HCT116 (cell line): ENCODE results near the gene BLOC1S5. TPM values are rescaled to one million over a fixed set of nuclear protein-coding genes. Genes with fewer than 3 reads are reported as not detected.

Experiments
- ATAC-seq: fragments of 200-7000 bp; cut with Tn5 transposase; 2 replicates; pipeline ENCODE4 v1.9.1; 2020; ENCODE audit warnings: mild to moderate bottlenecking, moderate library complexity
- BruUV-seq: library from RNA; stranded (reverse); fragments of 400-500 nt; replicated peaks from 2 replicates; lab custom pipeline; 2021; lab: Mats Ljungman, UMichigan
- CTCF ChIA-PET: fragments of 300-600 bp; sonication (Branson Sonifier 250); formaldehyde crosslinking; loops from one replicate; lab custom pipeline; 2021; ENCODE audit warnings: antibody characterized with exemption; lab: Charles Lee
- POLR2A ChIA-PET: fragments of 300-600, 350-600 bp; sonication (Branson Sonifier 250); formaldehyde crosslinking; loops from one replicate; lab custom pipeline; 2021; ENCODE audit warnings: antibody characterized with exemption; lab: Charles Lee
- RAD21 ChIA-PET, 2 experiments: fragments of 300-600 bp; sonication (Branson Sonifier 250); formaldehyde crosslinking; loops; one replicate each; lab custom pipeline; 2023; ENCODE audit warnings: low total read pairs in 2 of 2; ENCODE audit not compliant: uncharacterized antibody in 2 of 2, unreplicated experiment in 2 of 2, low non-redundant PET in 1 of 2; lab: Charles Lee
- DNase-seq: peaks from one replicate; pipeline ENCODE4 v3.0.0-alpha.2; 2010; ENCODE audit warnings: low read depth, low spot score
- H2AFZ ChIP-seq: fragments of 200-600 bp; shearing (Covaris generic), sonication (generic); 2 replicates; pipeline ENCODE4 v1.6.1; 2017; ENCODE audit warnings: low read depth, mixed run types, mixed read lengths, antibody characterized with exemption, low read length; ENCODE audit not compliant: poor library complexity, severe bottlenecking
- H3K27ac ChIP-seq: 2 replicates; pipeline ENCODE4 v1.5.1; 2012; ENCODE audit warnings: low read depth, low read length
- H3K27me3 ChIP-seq: fragments of 200-600 bp; sonication (generic); 2 replicates; pipeline ENCODE4 v1.6.1; 2016; ENCODE audit warnings: mixed run types, low read length, mixed read lengths; ENCODE audit not compliant: insufficient read depth
- H3K36me3 ChIP-seq, 2 experiments: fragments of 200-500 bp in 1 of 2; fragments of 200-600 bp in 1 of 2; sonication (Bioruptor generic) in 1 of 2; sonication (generic) in 1 of 2; 2 replicates each; pipeline versions ENCODE4 v1.5.1 to v1.6.1; 2014 to 2016; ENCODE audit warnings: low read length in 2 of 2, inconsistent platforms in 1 of 2, mixed read lengths in 1 of 2, mixed run types in 1 of 2; ENCODE audit not compliant: insufficient read depth in 2 of 2, control insufficient read depth in 1 of 2
- H3K4me1 ChIP-seq, 2 experiments: fragments of 200-600 bp in 1 of 2; sonication (generic) in 1 of 2; 2 replicates each; pipeline versions ENCODE4 v1.5.1 to v1.6.1; 2012 to 2017; ENCODE audit warnings: low read length in 2 of 2, inconsistent platforms in 1 of 2, mild to moderate bottlenecking in 1 of 2, mixed read lengths in 1 of 2, mixed run types in 1 of 2, moderate library complexity in 1 of 2; ENCODE audit not compliant: insufficient read depth in 2 of 2, control insufficient read depth in 1 of 2
- H3K4me2 ChIP-seq: fragments of 200-600 bp; sonication (generic); 2 replicates; pipeline ENCODE4 v1.6.1; 2017; ENCODE audit warnings: mixed run types, low read length, mixed read lengths
- H3K4me3 ChIP-seq, 2 experiments: fragments of 200-600 bp in 1 of 2; sonication (generic) in 1 of 2; replicated peaks in 1 of 2; 2 replicates each; pipeline ENCODE4 v1.5.1; 2011 to 2016; ENCODE audit warnings: low read length in 2 of 2, control low read depth in 1 of 2, low read depth in 1 of 2, mild to moderate bottlenecking in 1 of 2, mixed read lengths in 1 of 2, mixed run types in 1 of 2
- H3K79me2 ChIP-seq: fragments of 200-600 bp; sonication (generic); 2 replicates; pipeline ENCODE4 v1.6.1; 2017; ENCODE audit warnings: mild to moderate bottlenecking, mixed run types, low read length, moderate library complexity, mixed read lengths; ENCODE audit not compliant: insufficient read depth
- H3K9ac ChIP-seq: fragments of 200-600 bp; sonication (generic); 2 replicates; pipeline ENCODE4 v1.6.1; 2016; ENCODE audit warnings: low read length, mixed read lengths
- H3K9me2 ChIP-seq: fragments of 200-600 bp; sonication (generic), shearing (Covaris generic); 2 replicates; pipeline ENCODE4 v1.6.1; 2017; ENCODE audit warnings: mixed run types, mild to moderate bottlenecking, moderate library complexity; ENCODE audit not compliant: insufficient read depth
- H3K9me3 ChIP-seq, 2 experiments: fragments of 200-500 bp in 1 of 2; fragments of 200-600 bp in 1 of 2; sonication (Bioruptor generic) in 1 of 2; sonication (generic) in 1 of 2; 2 replicates each; pipeline ENCODE4 v1.6.1; 2014 to 2017; ENCODE audit warnings: low read length in 2 of 2, mixed read lengths in 2 of 2, inconsistent platforms in 1 of 2, low read depth in 1 of 2, mild to moderate bottlenecking in 1 of 2, mixed run types in 1 of 2, moderate library complexity in 1 of 2; ENCODE audit not compliant: control insufficient read depth in 1 of 2, insufficient read depth in 1 of 2
- H4K20me1 ChIP-seq: fragments of 200-600 bp; sonication (generic), shearing (Covaris generic); 2 replicates; pipeline ENCODE4 v1.6.1; 2017; ENCODE audit warnings: mixed run types, mild to moderate bottlenecking, moderate library complexity; ENCODE audit not compliant: insufficient read depth
- CBX3 ChIP-seq: IDR thresholded peaks from 2 replicates; pipeline ENCODE4 v1.6.1; 2012; ENCODE audit warnings: low read depth
- CEBPB ChIP-seq: IDR thresholded peaks from 2 replicates; pipeline ENCODE4 v1.6.1; 2012; ENCODE audit warnings: low read depth
- EGR1 ChIP-seq: IDR thresholded peaks from 2 replicates; pipeline ENCODE4 v1.6.1; 2012; ENCODE audit warnings: low read depth
- EZH2 ChIP-seq: fragments of 200-600 bp; sonication (generic); IDR thresholded peaks from 2 replicates; pipeline ENCODE4 v1.6.1; 2017; ENCODE audit warnings: antibody characterized with exemption, mixed run types
- FOSL1 ChIP-seq: IDR thresholded peaks from 2 replicates; pipeline ENCODE4 v1.6.1; 2012; ENCODE audit warnings: low read depth
- POLR2AphosphoS5 ChIP-seq: IDR thresholded peaks from 2 replicates; pipeline ENCODE4 v1.6.1; 2011; ENCODE audit warnings: mild to moderate bottlenecking, low read depth, low read length, moderate library complexity
- RAD21 ChIP-seq: IDR thresholded peaks from 2 replicates; pipeline ENCODE4 v1.6.1; 2012; ENCODE audit warnings: low read depth, mild to moderate bottlenecking
- SP1 ChIP-seq: IDR thresholded peaks from 2 replicates; pipeline ENCODE4 v1.6.1; 2012; ENCODE audit warnings: low read depth
- SRF ChIP-seq: IDR thresholded peaks from 2 replicates; pipeline ENCODE4 v1.6.1; 2012; ENCODE audit warnings: low read depth
- YY1 ChIP-seq: IDR thresholded peaks from 2 replicates; pipeline ENCODE4 v1.6.1; 2011; ENCODE audit warnings: low read length, low read depth, moderate library complexity, mild to moderate bottlenecking; ENCODE audit not compliant: insufficient replicate concordance; ENCODE audit errors: extremely low read depth
- ZNF274 ChIP-seq: fragments of 200-500 bp; sonication (Bioruptor generic); IDR thresholded peaks from 2 replicates; pipeline ENCODE4 v1.6.1; 2014; ENCODE audit warnings: mild to moderate bottlenecking, low read depth, low read length, inconsistent platforms
- intact Hi-C: fragments of 100-400 bp; cut with micrococcal nuclease; formaldehyde crosslinking; loops from 2 replicates; pipeline ENCODE4 v1.10.0; 2022
- total RNA-seq: library from RNA; stranded (reverse); gene quantifications from one replicate; pipeline ENCODE4 v1.2.1, GENCODE V29; 2021; ENCODE audit not compliant: unreplicated experiment
- TF ChIP-seq, protein P1 (sequence below): IDR thresholded peaks from 2 replicates; pipeline ENCODE4 v1.6.1; 2012; ENCODE audit warnings: low read depth
- TF ChIP-seq, protein P2 (sequence below): IDR thresholded peaks from 2 replicates; pipeline ENCODE4 v1.6.1; 2011; ENCODE audit warnings: mild to moderate bottlenecking, low read length, moderate library complexity; ENCODE audit not compliant: insufficient replicate concordance; ENCODE audit errors: extremely low read depth

BLOC1S5 gene
- total RNA-seq, 1 experiment from 2014 or later = 12.0 TPM

DNA sequence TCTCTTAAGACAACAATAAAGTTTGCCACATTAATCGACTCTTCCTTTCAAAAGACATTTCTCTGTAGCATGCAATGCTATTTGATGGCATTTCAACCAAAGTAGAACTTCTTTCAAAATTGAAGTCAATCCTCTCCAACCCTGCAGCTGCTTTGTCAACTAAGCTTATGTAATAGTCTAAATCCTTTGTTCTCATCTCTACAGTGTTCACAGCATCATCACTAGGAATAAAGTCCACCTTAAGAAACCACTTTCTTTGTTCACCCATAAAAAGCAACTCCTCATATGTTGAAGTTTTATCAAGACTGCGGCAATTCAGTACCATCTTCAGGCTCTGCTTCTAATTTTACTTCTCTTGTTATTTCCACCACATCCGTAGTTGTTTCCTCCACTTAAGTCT is 11.5 kb upstream of the BLOC1S5 start:
- H3K27me3 ChIP-seq = no peaks in the 10 kb centered on the region
- no peak for TF ChIP-seq YY1
- TF ChIP-seq, protein P1, sequence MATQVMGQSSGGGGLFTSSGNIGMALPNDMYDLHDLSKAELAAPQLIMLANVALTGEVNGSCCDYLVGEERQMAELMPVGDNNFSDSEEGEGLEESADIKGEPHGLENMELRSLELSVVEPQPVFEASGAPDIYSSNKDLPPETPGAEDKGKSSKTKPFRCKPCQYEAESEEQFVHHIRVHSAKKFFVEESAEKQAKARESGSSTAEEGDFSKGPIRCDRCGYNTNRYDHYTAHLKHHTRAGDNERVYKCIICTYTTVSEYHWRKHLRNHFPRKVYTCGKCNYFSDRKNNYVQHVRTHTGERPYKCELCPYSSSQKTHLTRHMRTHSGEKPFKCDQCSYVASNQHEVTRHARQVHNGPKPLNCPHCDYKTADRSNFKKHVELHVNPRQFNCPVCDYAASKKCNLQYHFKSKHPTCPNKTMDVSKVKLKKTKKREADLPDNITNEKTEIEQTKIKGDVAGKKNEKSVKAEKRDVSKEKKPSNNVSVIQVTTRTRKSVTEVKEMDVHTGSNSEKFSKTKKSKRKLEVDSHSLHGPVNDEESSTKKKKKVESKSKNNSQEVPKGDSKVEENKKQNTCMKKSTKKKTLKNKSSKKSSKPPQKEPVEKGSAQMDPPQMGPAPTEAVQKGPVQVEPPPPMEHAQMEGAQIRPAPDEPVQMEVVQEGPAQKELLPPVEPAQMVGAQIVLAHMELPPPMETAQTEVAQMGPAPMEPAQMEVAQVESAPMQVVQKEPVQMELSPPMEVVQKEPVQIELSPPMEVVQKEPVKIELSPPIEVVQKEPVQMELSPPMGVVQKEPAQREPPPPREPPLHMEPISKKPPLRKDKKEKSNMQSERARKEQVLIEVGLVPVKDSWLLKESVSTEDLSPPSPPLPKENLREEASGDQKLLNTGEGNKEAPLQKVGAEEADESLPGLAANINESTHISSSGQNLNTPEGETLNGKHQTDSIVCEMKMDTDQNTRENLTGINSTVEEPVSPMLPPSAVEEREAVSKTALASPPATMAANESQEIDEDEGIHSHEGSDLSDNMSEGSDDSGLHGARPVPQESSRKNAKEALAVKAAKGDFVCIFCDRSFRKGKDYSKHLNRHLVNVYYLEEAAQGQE = no peak
- no peak for TF ChIP-seq POLR2AphosphoS5
- TF ChIP-seq, all 23 proteins: peak for 0
- Histone ChIP-seq H3K27ac (no peak overlapping the region), H3K4me3 (no peak overlapping the region), H3K9ac (no peak overlapping the region), H3K4me2 (no peak overlapping the region), H3K36me3 (no peaks in the 10 kb centered on the region; a peak in 1 of 4 replicates), H3K9me3 (no peaks in the 10 kb centered on the region), H3K4me1 (peaks cover 2 to 8% of the 10 kb centered on the region in 2 experiments; a peak in 1 of 4 replicates), H4K20me1 (no peaks in the 10 kb centered on the region), H2AFZ (no peak overlapping the region), H3K9me2 (no peaks in the 10 kb centered on the region), H3K79me2 (peaks cover 20% of the 10 kb centered on the region)
- RAD21 ChIA-PET = no interaction called here
- CTCF ChIA-PET = no interaction called here
- ATAC-seq (no peak), DNase-seq (no peak)
- intact Hi-C loops = no loop called here
- POLR2A ChIA-PET = no interaction called here
- no TSS peak for BruUV-seq

DNA sequence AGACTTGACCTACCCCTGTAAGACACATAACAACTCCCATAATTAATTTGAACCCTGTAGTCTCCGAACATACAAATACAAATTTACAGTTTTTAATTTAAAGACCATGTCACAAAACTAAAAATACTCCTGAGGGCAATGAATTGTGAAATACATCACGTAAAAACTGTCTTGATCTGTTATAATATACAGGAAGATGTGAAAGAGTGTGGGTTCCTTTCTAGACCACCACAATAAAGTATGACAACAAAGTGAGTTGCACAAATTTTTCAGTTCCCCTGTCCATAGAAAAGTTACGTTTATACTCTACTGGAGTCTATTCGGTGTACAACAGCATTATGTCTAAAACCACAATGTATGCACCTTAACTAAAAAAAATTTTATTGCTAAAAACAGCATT is 11.0 kb upstream of the BLOC1S5 start:
- POLR2A ChIA-PET = no interaction called here
- H3K4me1 ChIP-seq = 0 out of 4 replicates have a peak, but pooled peaks cover 0 to 3% of the 10 kb centered on the region in 2 experiments

More for the DNA sequence above, 11.0 kb upstream of the BLOC1S5 start:
- Histone ChIP-seq H3K27me3 (no peaks in the 10 kb centered on the region), H3K4me2 (no peak overlapping the region), H3K9ac (no peak overlapping the region), H3K9me3 (no peaks in the 10 kb centered on the region), H2AFZ (no peak overlapping the region), H3K36me3 (no peaks in the 10 kb centered on the region), H4K20me1 (no peaks in the 10 kb centered on the region), H3K27ac (no peak overlapping the region), H3K9me2 (no peaks in the 10 kb centered on the region), H3K79me2 (peaks cover 15% of the 10 kb centered on the region), H3K4me3 (no peak overlapping the region)
- intact Hi-C loops = no loop called here
- no peak for TF ChIP-seq RAD21
- TF ChIP-seq CBX3 = no peak
- TF ChIP-seq SRF = no peak
- no peak for TF ChIP-seq CEBPB
- TF ChIP-seq SP1 = no peak
- no peak for TF ChIP-seq YY1
- no peak for TF ChIP-seq EGR1
- no peak for TF ChIP-seq ZNF274
- TF ChIP-seq, protein P2, sequence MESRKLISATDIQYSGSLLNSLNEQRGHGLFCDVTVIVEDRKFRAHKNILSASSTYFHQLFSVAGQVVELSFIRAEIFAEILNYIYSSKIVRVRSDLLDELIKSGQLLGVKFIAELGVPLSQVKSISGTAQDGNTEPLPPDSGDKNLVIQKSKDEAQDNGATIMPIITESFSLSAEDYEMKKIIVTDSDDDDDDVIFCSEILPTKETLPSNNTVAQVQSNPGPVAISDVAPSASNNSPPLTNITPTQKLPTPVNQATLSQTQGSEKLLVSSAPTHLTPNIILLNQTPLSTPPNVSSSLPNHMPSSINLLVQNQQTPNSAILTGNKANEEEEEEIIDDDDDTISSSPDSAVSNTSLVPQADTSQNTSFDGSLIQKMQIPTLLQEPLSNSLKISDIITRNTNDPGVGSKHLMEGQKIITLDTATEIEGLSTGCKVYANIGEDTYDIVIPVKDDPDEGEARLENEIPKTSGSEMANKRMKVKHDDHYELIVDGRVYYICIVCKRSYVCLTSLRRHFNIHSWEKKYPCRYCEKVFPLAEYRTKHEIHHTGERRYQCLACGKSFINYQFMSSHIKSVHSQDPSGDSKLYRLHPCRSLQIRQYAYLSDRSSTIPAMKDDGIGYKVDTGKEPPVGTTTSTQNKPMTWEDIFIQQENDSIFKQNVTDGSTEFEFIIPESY = no peak
- no peak for TF ChIP-seq POLR2AphosphoS5
- TF ChIP-seq EZH2 = no peak
- TF ChIP-seq FOSL1 = no peak
- no TSS peak for BruUV-seq
- ATAC-seq (no peak), DNase-seq (no peak)
- ChIA-PET RAD21 (no interaction called here), CTCF (no interaction called here)
